ENCODE results near the gene PHLDB3.

DNA sequence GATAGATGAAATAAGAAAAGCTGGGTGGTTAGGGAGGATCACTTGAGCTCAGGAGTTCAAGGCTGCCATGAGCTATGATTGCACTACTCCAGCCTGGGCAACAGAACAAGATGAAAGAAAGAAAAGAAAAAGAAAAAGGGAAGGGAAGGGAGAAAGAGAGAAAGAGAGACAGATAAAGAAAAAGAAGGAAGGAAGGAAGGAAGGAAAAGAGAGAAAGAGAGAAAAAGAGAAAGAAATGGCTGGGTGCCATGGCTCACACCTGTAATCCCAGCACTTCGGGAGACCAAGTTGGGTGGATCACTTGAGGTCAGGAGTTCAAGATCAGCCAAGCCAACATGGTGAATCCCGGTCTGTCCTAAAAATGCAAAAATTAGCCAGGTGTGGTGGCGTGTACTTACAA lies 68.8 kb downstream of the PHLDB3 start:
- no peak for TF ChIP-seq CTCF (IDR thresholded peaks at IDR 0.05)
- TF ChIP-seq EZH2 (IDR thresholded peaks at IDR 0.05) = no peak

All from neural progenitor cell (in vitro differentiated cells).